ENCODE data around the gene PRIMA1. TPM values are rescaled to one million over a fixed set of nuclear protein-coding genes. Genes with fewer than 3 reads are reported as not detected.

The PRIMA1 gene
- total RNA-seq, 1 experiment from 2014 or later = 1.0 TPM

DNA sequence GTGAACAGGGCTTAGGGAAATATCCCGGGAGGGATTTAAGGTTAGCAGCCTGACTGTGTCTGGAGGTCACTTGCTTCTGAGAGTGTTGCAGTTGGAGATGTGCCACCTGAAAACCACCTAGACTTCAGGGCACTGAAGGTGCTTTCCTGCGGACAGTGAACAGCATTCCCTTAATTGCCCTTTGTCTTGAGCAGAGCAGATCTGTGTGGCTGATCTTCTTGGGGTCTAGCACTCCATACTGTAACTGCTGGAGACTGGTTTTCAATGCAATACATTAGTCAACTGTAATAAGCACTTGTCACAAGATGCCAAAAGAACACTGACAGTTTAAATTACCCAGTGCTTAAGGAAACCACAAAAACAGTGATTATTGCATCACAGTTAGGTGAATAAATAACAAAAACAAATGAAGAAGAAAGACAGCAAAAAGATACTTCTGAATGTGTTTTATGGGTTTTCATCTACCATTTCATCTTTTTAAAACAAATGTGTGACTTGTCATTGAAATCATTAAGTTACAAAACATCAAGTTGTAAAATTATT lies 111.8 kb downstream of the PRIMA1 start:
- no TSS peak for BruUV-seq (replicated peaks)
- no peak for TF ChIP-seq CTCF (IDR thresholded peaks at IDR 0.05; ENCODE audit: insufficient read depth in 1 of 2, low read depth in 1 of 2, low read length in 1 of 2, severe bottlenecking in 1 of 2, unreplicated experiment in 1 of 2)
- DNase-seq = no peak
- Mint-ChIP-seq H3K4me1 (ENCODE audit: low read depth, unreplicated experiment) (no peaks in the 10 kb centered on the region), H3K9me3 (ENCODE audit: unreplicated experiment) (no peaks in the 10 kb centered on the region), H3K27ac (ENCODE audit: unreplicated experiment) (no peak overlapping the region), H3K4me3 (ENCODE audit: unreplicated experiment) (no peak overlapping the region), H3K36me3 (ENCODE audit: insufficient read depth, unreplicated experiment) (no peaks in the 10 kb centered on the region), H3K27me3 (ENCODE audit: insufficient read depth, unreplicated experiment) (peaks cover 15% of the 10 kb centered on the region)
- no peaks in the 10 kb centered on the region for H3K9me3 ChIP-seq
- no peaks in the 10 kb centered on the region for H3K36me3 ChIP-seq (ENCODE audit: control insufficient read depth, insufficient read depth, low read length)
- ChIA-PET CTCF (no interaction called here), POLR2A (no interaction called here)
- H3K27me3 ChIP-seq (replicated peaks; ENCODE audit: control insufficient read depth, insufficient read depth, low read length) = no peaks in the 10 kb centered on the region
- H3K4me1 ChIP-seq = no peaks in the 10 kb centered on the region
- intact Hi-C loops (cut with micrococcal nuclease; ENCODE audit: unreplicated experiment) = no loop called here
- no peak overlapping the region for H3K4me3 ChIP-seq (ENCODE audit: low read depth, low read length)

- ChIA-PET CTCF (no interaction called here), POLR2A (no interaction called here)
- no peaks in the 10 kb centered on the region for H3K4me1 ChIP-seq
- no peak overlapping the region for H3K4me3 ChIP-seq (ENCODE audit: low read depth, low read length)
- H3K9me3 ChIP-seq = no peaks in the 10 kb centered on the region
- TF ChIP-seq CTCF (IDR thresholded peaks at IDR 0.05; ENCODE audit: insufficient read depth in 1 of 2, low read depth in 1 of 2, low read length in 1 of 2, severe bottlenecking in 1 of 2, unreplicated experiment in 1 of 2) = no peak
- H3K9me3 Mint-ChIP-seq (ENCODE audit: unreplicated experiment) = no peaks in the 10 kb centered on the region
- H3K27me3 Mint-ChIP-seq (ENCODE audit: insufficient read depth, unreplicated experiment) = peaks cover 17% of the 10 kb centered on the region
- no peak for DNase-seq
- no peak overlapping the region for H3K27ac Mint-ChIP-seq (ENCODE audit: unreplicated experiment)
- intact Hi-C loops (cut with micrococcal nuclease; ENCODE audit: unreplicated experiment) = no loop called here
- BruUV-seq (replicated peaks) = no TSS peak
- H3K36me3 ChIP-seq (ENCODE audit: control insufficient read depth, insufficient read depth, low read length) = no peaks in the 10 kb centered on the region
- H3K27me3 ChIP-seq (replicated peaks; ENCODE audit: control insufficient read depth, insufficient read depth, low read length) = no peaks in the 10 kb centered on the region
- H3K4me3 Mint-ChIP-seq (ENCODE audit: unreplicated experiment) = no peak overlapping the region
- no peaks in the 10 kb centered on the region for H3K4me1 Mint-ChIP-seq (ENCODE audit: low read depth, unreplicated experiment)
- H3K36me3 Mint-ChIP-seq (ENCODE audit: insufficient read depth, unreplicated experiment) = no peaks in the 10 kb centered on the region
Measured at GRCh38 chr14:93675651-93676050, 112.6 kb downstream of the PRIMA1 start.

DNA sequence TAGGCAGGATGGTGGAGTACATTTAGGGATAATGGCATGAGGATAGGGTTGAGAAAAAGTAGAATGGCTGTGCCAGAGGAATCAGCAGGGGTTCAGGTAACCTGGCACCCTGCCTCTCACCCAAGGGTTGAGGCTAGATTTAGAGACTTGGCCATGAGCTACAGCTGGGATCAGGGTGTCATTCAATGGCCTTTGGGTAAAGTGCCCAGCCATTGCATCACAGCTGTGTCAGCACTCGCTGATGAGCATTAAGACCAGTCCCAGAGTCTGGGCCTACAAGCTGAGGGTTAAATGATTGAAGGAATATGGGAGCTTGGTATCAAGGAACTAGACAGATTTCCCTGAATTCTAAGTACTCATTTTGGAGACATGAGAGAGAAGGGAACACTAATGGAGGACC lies 113.9 kb downstream of the PRIMA1 start:
- POLR2A ChIA-PET = no interaction called here
- Histone ChIP-seq H3K36me3 (ENCODE audit: control insufficient read depth, insufficient read depth, low read length) (no peaks in the 10 kb centered on the region), H3K27me3 (replicated peaks; ENCODE audit: control insufficient read depth, insufficient read depth, low read length) (no peaks in the 10 kb centered on the region; the same call in 1 of the 2 replicates), H3K4me3 (ENCODE audit: low read depth, low read length) (no peak overlapping the region), H3K9me3 (no peaks in the 10 kb centered on the region), H3K4me1 (no peaks in the 10 kb centered on the region)
- no peak for TF ChIP-seq CTCF (IDR thresholded peaks at IDR 0.05; ENCODE audit: insufficient read depth in 1 of 2, low read depth in 1 of 2, low read length in 1 of 2, severe bottlenecking in 1 of 2, unreplicated experiment in 1 of 2)
- Mint-ChIP-seq H3K9me3 (ENCODE audit: unreplicated experiment) (no peaks in the 10 kb centered on the region), H3K27ac (ENCODE audit: unreplicated experiment) (no peak overlapping the region), H3K36me3 (ENCODE audit: insufficient read depth, unreplicated experiment) (no peaks in the 10 kb centered on the region), H3K4me1 (ENCODE audit: low read depth, unreplicated experiment) (no peaks in the 10 kb centered on the region), H3K27me3 (ENCODE audit: insufficient read depth, unreplicated experiment) (peaks cover 16% of the 10 kb centered on the region), H3K4me3 (ENCODE audit: unreplicated experiment) (no peak overlapping the region)
- intact Hi-C loops (cut with micrococcal nuclease; ENCODE audit: unreplicated experiment) = no loop called here
- DNase-seq = no peak
- no TSS peak for BruUV-seq (replicated peaks)
- CTCF ChIA-PET = no interaction called here
